Esophagus muscularis mucosa (tissue), 4 donors: ENCODE measurements around the gene PRELID2. TPM values are rescaled to one million over a fixed set of nuclear protein-coding genes. Genes with fewer than 3 reads are reported as not detected.
"Not testable (repeated sequence)": the region's sequence is repeated elsewhere in the genome, so short reads cannot be mapped to it uniquely, and the experiment has no call there.

ENCODE experiments used
- DNase-seq: peaks from one replicate; pipeline ENCODE4 v3.0.0-alpha.2; 2017; ENCODE audit errors: extremely low spot score
- H3K27ac ChIP-seq, 4 donors: fragments of 200-600 bp; sonication (generic); replicated peaks in 1 of 4; 1 replicate in 3 of 4; 2 replicates in 1 of 4; pipeline ENCODE4 v1.5.1; 2016 to 2019; ENCODE audit warnings: mild to moderate bottlenecking in 1 of 4
- H3K27me3 ChIP-seq, 4 donors: fragments of 200-600 bp; sonication (generic); one replicate each; pipeline versions ENCODE4 v1.5.1 to v1.6.0; 2016 to 2019
- H3K36me3 ChIP-seq, 4 donors: fragments of 200-600 bp; sonication (generic); one replicate each; pipeline ENCODE4 v1.5.1; 2016 to 2019
- H3K4me1 ChIP-seq, 4 donors: fragments of 200-600 bp; sonication (generic); one replicate each; pipeline ENCODE4 v1.5.1; 2016 to 2019
- H3K4me3 ChIP-seq, 4 donors: fragments of 200-600 bp; sonication (generic); 1 replicate in 2 of 4; 2 replicates in 2 of 4; pipeline ENCODE4 v1.5.1; 2016 to 2019; ENCODE audit warnings: mild to moderate bottlenecking in 4 of 4, moderate library complexity in 1 of 4
- H3K9me3 ChIP-seq, 4 donors: fragments of 200-600 bp; sonication (generic); 1 replicate in 3 of 4; 2 replicates in 1 of 4; pipeline ENCODE4 v1.5.1; 2016 to 2019
- CTCF ChIP-seq, 3 experiments: fragments of 200-600 bp in 2 of 3; fragments of 450-650 bp in 1 of 3; sonication (generic) in 2 of 3; IDR thresholded peaks; one replicate each; pipeline ENCODE4 v1.5.1; 2017 to 2019; ENCODE audit warnings: antibody characterized with exemption in 3 of 3, mild to moderate bottlenecking in 2 of 3, moderate library complexity in 1 of 3
- EP300 ChIP-seq: sonication (generic); formaldehyde crosslinking; IDR thresholded peaks from one replicate; pipeline ENCODE4 v1.6.1; 2017; ENCODE audit warnings: antibody characterized with exemption
- POLR2A ChIP-seq: fragments of 450-650 bp; IDR thresholded peaks from one replicate; pipeline ENCODE4 v1.6.1; 2017; ENCODE audit warnings: antibody characterized with exemption, moderate library complexity, mild to moderate bottlenecking, low read depth
- POLR2AphosphoS5 ChIP-seq, 2 donors: sonication (generic); formaldehyde crosslinking; IDR thresholded peaks; one replicate each; pipeline ENCODE4 v1.6.1; 2017; ENCODE audit warnings: antibody characterized with exemption in 2 of 2
- WGBS: methylation state at CpG from one replicate; pipeline ENCODE4 v1.1.5; 2018; 5-methylcytosine and 5-hydroxymethylcytosine counted together
- intact Hi-C: fragments of 100-400 bp; cut with DNase I; formaldehyde crosslinking; loops from one replicate; pipeline ENCODE4 v1.15.1; 2023
- total RNA-seq, 4 donors: library from RNA; depleted of rRNA; stranded (reverse); fragments of >200 nt; gene quantifications; one replicate each; pipeline versions ENCODE4 v1.1.0 to v1.2.1, GENCODE V29; 2016

Gene PRELID2
- total RNA-seq, 4 donors from 2014 or later = 12.8 to 19.7 (median 15.3) TPM

DNA sequence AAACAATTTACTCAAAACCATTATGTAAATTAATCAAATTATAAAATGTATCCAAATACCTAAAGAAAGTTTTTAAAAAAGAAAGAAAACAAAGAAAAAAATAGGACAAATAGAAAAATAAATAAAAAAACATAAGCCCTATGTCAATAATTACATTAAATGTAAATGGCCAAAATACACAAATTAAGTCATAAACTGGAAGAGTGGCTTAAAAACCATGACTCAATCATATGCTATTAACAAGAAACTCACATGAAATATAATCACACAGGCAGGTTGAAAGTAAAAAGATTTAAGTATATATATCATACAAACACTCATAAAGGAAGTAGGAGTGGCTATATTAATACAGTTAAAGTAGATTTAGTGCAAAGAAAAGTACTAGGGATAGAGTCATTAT lies 95.3 kb downstream of the PRELID2 start:
- peaks cover 0 to 5% (median 0%) of the 10 kb centered on the region in 4 donors for H3K36me3 ChIP-seq
- no peaks in the 10 kb centered on the region for H3K27me3 ChIP-seq
- intact Hi-C loops = no loop called here

DNA sequence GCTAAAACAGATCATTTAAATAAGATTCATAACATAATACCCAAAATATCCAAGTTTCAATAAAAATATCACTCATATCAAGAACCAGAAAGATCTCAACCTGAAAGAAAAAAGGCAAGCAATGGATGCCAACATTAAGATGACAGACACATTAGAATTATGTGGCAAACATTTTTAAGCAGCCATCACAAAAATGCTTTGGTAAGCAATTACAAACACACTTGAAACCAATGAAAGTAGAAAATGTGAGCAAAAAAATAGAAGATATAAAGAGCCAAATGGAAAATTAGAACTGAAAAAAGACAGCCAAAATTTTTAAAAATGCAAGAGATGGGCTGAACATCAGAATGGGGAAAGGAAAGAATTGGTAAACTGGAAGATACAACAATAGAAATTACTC lies 96.9 kb downstream of the PRELID2 start:
- TF ChIP-seq EP300 (no peak), POLR2A (no peak), POLR2AphosphoS5 (IDR thresholded peaks at IDR 0.05) (no peak), CTCF (IDR thresholded peaks at IDR 0.05) (no peak)
- Histone ChIP-seq H3K36me3 (peaks cover 0 to 14% (median 3%) of the 10 kb centered on the region in 4 donors), H3K27ac (no peak overlapping the region), H3K4me1 (no peaks in the 10 kb centered on the region), H3K27me3 (no peaks in the 10 kb centered on the region), H3K9me3 (no peaks in the 10 kb centered on the region), H3K4me3 (no peak overlapping the region)
- intact Hi-C loops = no loop called here
- no peak for DNase-seq

More for the DNA sequence above, 95.3 kb downstream of the PRELID2 start:
- H3K4me1 ChIP-seq = no peaks in the 10 kb centered on the region
- H3K4me3 ChIP-seq = no peak overlapping the region
- no peak for TF ChIP-seq POLR2A
- TF ChIP-seq POLR2AphosphoS5 (IDR thresholded peaks at IDR 0.05) = no peak
- TF ChIP-seq CTCF (IDR thresholded peaks at IDR 0.05) = no peak
- no peak for TF ChIP-seq EP300
- DNase-seq = no peak
- no peak overlapping the region for H3K27ac ChIP-seq
- H3K9me3 ChIP-seq = no peaks in the 10 kb centered on the region

GRCh38 chr5:145737578-145737977 lies 97.6 kb downstream of the PRELID2 start:
- TF ChIP-seq POLR2AphosphoS5 (IDR thresholded peaks at IDR 0.05) (no peak), CTCF (IDR thresholded peaks at IDR 0.05) (no peak), EP300 (no peak), POLR2A (no peak)
- WGBS = 100% methylated on average over 1 of the region's 1 CpG

GRCh38 chr5:145729956-145730355 lies 105.2 kb downstream of the PRELID2 start:
- H3K4me3 ChIP-seq, DNase-seq, H3K4me1 ChIP-seq, H3K27me3 ChIP-seq, H3K27ac ChIP-seq, intact Hi-C loops: not testable (repeated sequence)
- 83% methylated on average over 1 of the region's 1 CpG for WGBS
- Histone ChIP-seq H3K36me3 (peaks cover 0 to 43% (median 9%) of the 10 kb centered on the region in 4 donors), H3K9me3 (peaks cover 0 to 41% (median 35%) of the 10 kb centered on the region in 4 donors)

More at GRCh38 chr5:145737578-145737977, 97.6 kb downstream of the PRELID2 start:
- Histone ChIP-seq H3K27me3 (no peaks in the 10 kb centered on the region), H3K36me3 (peaks cover 0 to 14% (median 3%) of the 10 kb centered on the region in 4 donors), H3K4me3 (no peak overlapping the region), H3K9me3 (no peaks in the 10 kb centered on the region), H3K27ac (no peak overlapping the region), H3K4me1 (no peaks in the 10 kb centered on the region)
- intact Hi-C loops = no loop called here
- DNase-seq = no peak

DNA sequence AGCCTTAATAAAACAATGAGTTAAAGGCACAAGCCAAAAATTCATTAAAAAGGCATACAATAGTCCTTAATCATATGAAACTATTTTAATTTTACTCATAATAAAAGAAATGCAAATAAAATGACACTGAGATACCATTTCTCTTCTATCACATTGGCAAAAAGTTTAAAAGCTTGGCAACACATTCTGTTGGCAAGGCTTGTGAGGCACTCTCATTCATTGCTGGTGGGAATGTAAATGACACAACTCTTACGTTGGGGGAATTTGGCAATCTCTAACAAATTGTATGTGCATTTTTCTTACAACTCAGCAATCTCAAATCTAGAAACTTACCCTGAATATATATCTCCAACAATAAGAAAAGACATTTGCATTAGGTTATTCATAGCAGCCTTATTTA lies 111.6 kb downstream of the PRELID2 start:
- H3K9me3 ChIP-seq = peaks cover 0 to 22% (median 21%) of the 10 kb centered on the region in 4 donors
- intact Hi-C loops = no loop called here
- DNase-seq = no peak
- H3K4me1 ChIP-seq = no peaks in the 10 kb centered on the region
- no peak overlapping the region for H3K27ac ChIP-seq
- TF ChIP-seq POLR2AphosphoS5 (IDR thresholded peaks at IDR 0.05) (no peak), POLR2A (no peak), EP300 (no peak), CTCF (IDR thresholded peaks at IDR 0.05) (no peak)
- no peaks in the 10 kb centered on the region for H3K27me3 ChIP-seq
- 33% methylated on average over 1 of the region's 1 CpG for WGBS
- peaks cover 0 to 14% (median 6%) of the 10 kb centered on the region in 4 donors for H3K36me3 ChIP-seq
- no peak overlapping the region for H3K4me3 ChIP-seq
